HG03469 (cell line): ENCODE measurements around the gene ST6GALNAC4.
"Not testable (repeated sequence)": the region's sequence is repeated elsewhere in the genome, so short reads cannot be mapped to it uniquely, and the experiment has no call there.

Experiments
- ATAC-seq: cut with Tn5 transposase; IDR thresholded peaks from one replicate; pipeline ENCODE4 v1.9.1; 2021; ENCODE audit warnings: mild to moderate bottlenecking, moderate library complexity, moderate number of reproducible peaks; ENCODE audit not compliant: unreplicated experiment

ST6GALNAC4 gene

DNA sequence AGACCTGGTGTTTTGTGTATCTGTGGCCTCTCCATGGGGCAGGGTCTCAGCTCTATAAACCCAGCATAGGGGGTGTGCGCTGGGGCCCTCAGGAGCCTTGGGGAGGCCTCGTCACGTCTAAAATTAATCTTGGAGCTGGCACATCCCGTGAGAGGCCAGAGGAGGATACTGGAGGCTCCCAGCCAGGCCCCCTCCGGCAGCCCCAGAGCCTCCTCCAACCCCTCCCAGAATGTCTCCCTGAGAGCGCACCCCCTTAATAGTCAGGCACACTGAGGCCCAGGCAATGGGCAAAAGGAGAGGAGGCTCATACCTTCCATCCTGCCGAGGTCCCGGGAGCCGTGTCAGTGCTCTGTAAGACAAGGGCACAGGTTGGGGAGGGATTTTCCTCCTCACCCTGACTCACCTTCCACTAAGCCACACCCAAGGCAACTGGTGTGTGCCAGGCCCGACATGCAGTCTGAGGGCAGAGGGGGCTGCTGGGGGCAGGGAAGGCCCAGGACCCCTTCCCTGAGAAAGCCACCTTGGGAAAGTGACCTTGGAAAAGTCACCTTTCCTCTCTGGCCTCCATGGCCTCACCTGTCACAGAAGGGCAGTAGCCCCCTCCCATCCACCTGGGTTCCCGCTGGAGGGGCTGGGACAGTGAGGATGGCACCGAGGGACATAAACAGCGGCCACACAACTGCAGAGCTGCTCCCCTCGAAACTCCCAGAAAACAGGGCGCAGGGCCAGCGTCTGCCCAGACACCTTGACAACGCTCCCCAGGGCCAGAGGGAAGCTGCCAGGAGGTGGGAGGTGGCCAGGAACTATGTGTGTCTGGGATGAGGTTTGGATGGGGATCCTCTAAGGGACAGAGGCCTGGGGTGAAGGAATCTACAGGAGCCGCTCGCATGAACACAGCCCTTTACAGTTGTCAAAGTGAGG, 42.3 kb downstream of the ST6GALNAC4 start:
- no peak for ATAC-seq

DNA sequence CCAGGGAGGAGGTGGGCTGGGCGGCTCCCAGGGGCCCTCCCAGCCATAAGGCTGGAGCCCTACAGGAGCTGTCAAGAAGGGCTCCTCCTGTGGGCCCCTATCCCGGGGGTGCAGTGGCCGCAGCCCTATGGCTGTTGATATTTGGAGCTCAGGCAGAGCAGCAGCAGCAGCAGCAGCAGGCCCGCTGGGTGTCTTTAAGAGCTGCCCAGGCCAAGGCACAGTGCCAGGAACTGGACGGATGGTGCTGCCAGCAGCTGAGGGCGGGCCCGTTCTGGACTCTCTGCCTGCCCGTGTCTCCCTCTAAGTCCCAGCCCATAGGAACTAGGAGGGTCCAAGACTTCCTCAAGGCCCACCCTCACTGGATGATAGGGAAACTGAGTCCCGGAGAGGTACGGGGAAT, 43.0 kb downstream of the ST6GALNAC4 start:
- ATAC-seq = no peak

DNA sequence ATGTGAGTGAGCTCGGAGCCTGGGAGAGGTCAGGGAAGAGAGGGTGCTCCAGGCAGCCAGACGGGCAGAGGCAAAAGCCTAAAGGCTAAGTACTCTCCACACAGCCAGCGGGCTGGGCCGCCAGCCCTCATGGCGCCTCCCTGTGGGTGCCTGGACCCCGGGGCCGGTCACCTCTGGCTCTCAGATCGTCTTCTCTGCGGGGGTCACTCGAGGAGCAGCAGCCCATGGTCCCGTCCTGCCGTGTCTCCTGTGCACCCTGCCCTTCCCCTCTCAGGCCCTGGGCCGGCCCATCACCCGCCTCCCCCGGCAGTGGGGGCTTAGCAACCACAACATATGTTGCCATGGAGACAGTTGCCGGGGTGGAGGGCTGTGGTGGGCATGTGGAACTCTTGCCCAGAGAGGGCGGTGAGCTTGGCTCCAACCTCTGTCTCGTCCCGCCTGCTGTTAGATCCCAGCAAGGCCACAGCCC, 43.6 kb downstream of the ST6GALNAC4 start:
- ATAC-seq = no peak

- no peak for ATAC-seq
Measured at GRCh38 chr9:127872369-127873222, 44.2 kb downstream of the ST6GALNAC4 start.

DNA sequence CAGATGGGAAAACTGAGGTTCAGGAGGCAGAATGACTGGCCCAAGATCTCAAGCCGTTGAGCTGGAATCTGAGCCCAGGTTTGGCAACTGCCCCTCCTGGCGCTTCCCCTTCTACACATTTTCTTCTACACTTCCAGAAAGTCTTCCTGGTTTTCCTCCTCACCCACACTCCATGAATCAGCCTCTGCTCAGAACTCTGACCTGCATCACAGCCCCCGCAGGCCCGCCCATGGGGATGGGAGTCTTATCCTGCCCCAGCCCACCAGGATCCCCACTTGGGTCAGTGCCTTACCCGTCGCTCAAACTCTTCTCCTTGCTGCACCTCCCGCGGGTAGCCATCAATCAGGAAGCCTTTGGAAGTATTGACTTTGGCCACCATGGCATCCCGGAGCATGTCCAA, 45.3 kb downstream of the ST6GALNAC4 start:
- no peak for ATAC-seq

DNA sequence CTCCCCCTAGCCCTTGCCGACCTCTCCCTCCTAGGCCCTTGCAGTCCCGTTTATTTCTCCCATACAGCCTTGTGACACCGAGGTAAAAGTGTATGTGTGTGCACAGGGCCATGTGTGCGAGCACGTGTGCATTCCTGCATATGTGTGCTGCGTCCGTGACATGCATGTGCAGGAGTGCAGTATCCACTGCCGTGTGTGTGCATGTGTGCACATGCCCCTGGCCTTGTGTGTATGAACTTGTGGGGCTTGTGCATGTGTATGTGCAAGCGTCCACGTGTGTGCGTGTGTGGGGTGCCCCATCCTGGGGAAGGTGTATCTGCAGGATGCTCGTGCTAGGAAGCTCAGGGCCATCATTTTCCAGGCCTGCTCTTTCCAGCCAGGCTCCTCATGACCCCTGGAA, 46.0 kb downstream of the ST6GALNAC4 start:
- ATAC-seq = no peak

DNA sequence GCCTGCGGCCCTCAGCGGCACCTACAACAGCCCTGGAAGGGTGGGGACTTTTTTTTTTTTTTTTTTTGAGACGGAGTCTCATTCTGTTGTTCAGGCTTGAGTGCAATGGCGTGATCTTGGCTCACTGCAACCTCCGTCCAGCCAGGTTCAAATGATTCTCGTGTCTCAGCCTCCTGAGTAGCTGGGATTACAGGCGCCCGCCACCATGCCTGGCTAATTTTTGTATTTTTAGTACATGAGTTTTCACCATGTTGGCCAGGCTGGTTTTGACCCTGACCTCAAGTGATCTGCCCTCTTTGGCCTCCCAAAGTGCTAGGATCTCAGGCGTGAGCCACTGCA, 46.7 kb downstream of the ST6GALNAC4 start:
- ATAC-seq = not testable (repeated sequence)

GRCh38 chr9:127869310-127870152, 47.3 kb downstream of the ST6GALNAC4 start:
- no peak for ATAC-seq

- ATAC-seq = no peak
Measured at GRCh38 chr9:127868278-127868902, 48.5 kb downstream of the ST6GALNAC4 start.

DNA sequence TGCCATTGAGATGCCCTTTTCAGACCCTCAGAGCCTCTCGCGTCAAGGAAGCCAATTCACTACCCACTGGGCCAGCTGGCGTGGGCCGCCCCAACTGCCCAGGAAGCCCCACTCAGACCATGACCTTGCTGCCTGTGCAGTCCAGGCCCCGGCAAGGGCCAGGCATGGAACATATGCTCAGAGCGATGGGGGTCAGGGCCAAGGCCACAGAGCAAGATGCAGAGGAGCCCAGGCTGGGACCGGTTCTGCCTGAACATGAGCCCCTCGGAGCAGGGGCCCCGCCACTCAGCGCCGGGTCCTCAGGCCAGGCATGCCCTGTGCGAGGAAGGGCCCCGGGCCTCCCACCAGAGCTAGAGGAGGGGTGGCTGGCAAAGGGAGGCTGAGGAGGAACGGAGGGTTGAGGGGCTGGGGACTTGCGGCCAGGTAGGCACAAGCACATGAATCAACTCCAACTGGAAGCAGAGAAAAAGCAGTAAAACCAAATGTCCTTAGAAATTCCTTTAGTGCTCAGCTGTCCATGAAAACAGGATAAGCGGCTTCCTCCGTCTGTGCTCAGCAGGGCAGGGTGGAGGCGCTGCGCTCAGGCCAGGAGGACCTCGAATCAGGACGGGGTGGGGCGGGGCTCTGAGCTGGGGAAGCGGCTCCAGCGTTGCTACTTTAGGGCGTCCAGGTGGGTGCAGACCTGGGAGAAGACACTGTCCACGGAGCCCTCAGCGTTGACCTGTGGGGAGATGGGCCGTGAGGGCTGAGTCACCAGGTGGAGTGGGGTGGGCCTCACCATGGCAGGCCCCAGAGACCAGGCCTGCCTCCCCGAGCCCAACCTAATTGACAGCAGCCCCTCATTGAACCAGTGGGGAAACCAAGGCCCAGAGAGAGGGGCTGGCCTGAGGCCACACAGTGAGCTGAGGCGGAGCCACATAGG, 49.2 kb downstream of the ST6GALNAC4 start:
- no peak for ATAC-seq

GRCh38 chr9:127866535-127866934, 50.3 kb downstream of the ST6GALNAC4 start:
- ATAC-seq = no peak

GRCh38 chr9:127865645-127866464, 51.0 kb downstream of the ST6GALNAC4 start:
- no peak for ATAC-seq

DNA sequence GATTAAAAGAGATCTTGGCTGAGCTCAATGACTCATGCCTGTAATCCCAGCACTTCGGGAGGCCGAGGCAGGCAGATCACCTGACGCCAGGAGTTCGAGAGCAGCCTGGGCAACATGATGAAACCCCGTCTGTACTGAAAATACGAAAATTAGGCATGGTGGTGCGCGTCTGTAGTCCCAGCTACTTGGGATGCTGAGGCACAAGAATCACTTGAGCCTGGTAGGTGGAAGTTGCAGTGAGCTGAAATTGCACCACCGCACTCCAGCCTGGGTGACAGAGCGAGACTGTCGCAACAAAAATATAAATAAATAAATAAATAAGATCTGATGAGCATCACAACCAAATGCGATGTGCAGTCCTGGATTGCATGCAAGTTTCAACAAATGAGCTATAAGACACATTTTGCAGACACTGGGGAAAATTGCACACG, 53.6 kb downstream of the ST6GALNAC4 start:
- no peak for ATAC-seq

DNA sequence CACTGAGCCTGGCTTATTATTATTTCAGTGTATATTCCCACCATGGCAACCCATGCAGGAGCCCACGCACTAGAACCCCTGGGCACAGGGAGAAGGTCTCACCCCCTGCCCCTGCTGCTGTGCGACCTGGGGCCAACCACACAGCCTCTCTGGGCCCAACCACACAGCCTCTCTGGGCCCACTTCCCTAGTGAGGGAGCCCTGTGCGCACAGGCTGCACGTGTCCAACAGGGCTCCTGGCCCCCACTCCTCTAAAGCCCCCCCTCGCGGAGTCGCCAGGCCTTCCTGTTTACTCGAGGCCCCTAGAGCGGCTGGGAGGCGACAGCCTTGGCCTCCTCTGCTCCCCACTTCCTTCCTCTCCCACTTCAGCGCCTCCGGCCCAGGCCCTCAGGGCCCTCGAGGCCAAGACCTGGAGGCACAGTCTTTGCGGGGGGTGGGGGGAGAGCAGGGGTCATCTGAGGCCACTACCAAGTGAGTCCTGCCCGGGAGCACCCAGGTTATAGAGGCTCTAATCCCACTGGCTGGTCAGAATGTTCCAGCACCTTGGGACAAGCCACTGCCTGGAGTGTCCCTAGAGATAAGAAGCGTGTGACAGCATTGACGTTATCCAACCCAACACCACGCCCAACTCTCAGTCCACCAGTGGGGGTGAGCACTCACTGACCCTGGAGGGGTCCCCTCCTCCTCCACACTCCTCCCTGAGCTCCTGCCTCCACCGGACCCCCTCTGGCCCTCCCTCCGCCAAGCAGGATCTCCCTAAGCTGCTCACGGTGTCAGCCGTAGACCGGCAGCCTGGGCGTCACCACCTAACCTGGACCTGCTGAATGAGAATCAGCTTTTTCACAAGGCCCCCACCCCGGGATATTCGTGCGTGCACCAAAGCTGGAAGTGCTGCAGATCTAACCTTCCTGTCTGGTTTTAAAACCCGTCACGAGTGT, 54.5 kb downstream of the ST6GALNAC4 start:
- no peak for ATAC-seq

DNA sequence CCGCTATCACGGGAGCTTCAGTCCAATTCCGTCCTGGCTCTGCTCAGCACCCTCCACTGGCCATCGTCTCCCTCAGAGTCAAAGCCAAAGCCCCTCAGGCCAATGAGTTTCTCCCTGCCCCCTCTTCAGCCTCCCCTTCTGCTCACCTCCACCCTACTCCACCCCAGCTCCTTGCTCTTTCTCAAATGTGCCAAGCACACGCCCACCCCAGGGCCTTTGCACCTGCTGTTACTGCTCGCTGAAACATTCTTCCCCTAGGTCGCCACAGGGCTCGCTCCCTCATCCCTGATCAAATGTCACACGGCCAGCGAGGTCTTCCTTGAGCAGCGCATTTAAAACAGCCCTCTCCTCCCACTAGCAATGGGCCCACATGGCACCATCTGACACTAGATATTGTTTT, 56.1 kb downstream of the ST6GALNAC4 start:
- ATAC-seq = no peak

GRCh38 chr9:127860260-127860659, 56.6 kb downstream of the ST6GALNAC4 start:
- ATAC-seq = no peak

DNA sequence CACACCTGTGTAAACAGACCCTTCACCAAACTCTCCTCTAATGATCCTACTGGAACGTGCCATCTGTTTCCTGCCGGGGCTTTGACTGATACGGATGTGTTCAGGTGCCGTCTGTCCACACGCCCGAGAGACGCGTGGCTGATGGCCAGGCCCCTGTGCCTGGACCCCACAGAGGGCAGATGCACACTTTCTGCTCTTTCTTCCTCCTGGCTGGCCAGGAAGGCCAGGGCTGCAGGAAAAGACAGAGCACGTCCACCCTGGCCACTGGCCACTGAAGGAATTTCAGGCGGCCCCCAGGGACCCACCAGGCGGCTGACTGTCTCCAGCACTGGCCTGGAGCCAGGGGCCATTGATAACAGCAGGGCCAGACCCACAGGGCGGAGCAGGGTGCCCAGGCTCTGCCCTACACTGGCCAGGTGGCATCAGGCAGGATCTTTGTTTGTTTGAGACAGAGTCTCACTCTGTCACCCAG, 58.8 kb downstream of the ST6GALNAC4 start:
- ATAC-seq = no peak
